HG02623 (cell line): ENCODE results near the gene TRMT44.
A peak's percentile ranks its signal among the peaks of the same experiment; 100 is the strongest.

Experiments
- ATAC-seq: cut with Tn5 transposase; IDR thresholded peaks from one replicate; pipeline ENCODE4 v1.9.1; 2021; ENCODE audit warnings: moderate library complexity; ENCODE audit not compliant: unreplicated experiment

Gene TRMT44, protein sequence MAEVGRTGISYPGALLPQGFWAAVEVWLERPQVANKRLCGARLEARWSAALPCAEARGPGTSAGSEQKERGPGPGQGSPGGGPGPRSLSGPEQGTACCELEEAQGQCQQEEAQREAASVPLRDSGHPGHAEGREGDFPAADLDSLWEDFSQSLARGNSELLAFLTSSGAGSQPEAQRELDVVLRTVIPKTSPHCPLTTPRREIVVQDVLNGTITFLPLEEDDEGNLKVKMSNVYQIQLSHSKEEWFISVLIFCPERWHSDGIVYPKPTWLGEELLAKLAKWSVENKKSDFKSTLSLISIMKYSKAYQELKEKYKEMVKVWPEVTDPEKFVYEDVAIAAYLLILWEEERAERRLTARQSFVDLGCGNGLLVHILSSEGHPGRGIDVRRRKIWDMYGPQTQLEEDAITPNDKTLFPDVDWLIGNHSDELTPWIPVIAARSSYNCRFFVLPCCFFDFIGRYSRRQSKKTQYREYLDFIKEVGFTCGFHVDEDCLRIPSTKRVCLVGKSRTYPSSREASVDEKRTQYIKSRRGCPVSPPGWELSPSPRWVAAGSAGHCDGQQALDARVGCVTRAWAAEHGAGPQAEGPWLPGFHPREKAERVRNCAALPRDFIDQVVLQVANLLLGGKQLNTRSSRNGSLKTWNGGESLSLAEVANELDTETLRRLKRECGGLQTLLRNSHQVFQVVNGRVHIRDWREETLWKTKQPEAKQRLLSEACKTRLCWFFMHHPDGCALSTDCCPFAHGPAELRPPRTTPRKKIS

DNA sequence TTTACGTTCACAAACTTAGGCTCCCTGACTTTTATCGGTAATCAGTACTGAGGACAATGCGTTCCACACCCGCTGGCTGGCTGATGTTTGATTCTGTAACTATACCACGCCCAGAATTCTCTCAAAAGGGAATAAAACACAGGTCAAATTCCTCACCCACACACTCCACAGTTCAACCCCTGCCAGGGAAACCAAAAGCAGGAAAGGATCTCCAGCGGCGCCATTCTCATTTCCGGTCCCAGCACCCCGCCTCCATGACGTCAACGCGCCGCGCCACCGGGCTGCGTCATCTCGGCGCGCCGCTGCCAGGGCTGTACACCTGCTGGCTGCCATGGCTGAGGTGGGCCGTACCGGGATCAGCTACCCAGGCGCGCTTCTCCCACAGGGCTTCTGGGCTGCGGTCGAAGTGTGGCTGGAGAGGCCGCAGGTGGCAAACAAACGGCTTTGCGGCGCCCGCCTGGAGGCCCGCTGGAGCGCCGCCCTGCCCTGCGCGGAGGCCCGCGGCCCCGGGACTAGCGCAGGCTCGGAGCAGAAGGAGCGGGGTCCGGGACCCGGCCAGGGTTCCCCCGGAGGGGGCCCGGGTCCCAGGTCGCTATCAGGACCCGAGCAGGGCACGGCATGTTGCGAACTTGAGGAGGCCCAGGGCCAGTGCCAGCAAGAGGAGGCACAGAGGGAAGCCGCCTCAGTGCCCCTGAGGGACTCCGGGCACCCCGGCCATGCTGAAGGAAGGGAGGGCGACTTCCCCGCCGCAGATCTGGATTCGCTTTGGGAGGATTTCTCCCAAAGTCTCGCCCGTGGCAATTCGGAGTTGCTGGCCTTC lies at the start of gene TRMT44, which contains the start of gene ACOX3:
TRMT44 (plus strand) TSS at position 286 of the 820 bp plus-strand sequence; CDS start at position 332, 46 bp downstream.
ACOX3 (minus strand) TSS at position 232 of the 820 bp plus-strand sequence. CDS start 24,202 bp downstream, outside the sequence.
- ATAC-seq, result peak; percentile 87

DNA sequence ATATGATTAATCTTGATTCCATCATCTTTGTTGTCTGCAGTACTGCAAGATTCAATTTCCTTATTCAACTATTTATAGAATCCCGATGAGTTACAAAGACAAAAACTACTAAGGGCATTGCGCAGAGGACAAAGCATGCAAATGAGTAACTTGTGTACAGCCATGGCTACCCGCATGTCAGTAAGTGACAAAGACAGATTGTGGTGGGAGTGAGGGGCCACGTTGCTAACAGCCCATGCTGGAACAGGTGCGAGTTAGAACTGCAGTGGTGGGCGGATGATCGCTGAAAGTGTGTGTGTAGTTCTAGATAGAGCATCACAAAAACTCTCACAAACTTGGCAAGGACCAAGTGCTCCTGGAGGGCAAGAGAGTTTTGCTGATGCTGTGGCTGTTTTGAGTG lies 49.5 kb upstream of the TRMT44 start:
- no peak for ATAC-seq

DNA sequence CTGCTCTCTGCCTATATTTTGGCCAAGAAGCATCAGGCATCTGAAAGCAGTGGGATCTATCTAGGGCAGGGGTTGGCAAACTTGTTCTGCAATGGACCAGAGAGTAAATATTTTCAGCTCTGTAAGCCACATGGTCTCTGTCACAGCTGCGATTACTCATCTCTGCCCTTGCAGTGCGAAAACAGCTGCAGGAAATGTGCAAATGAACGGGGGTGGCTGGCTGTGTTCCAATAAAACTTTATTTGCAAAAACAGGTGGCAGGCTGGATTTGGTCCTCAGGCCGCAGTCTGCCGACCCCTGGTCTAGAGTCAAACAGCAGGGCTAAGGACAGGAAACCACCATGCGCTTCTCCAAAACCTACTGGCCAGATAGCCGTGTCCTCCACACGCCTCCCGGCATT lies 48.6 kb upstream of the TRMT44 start:
- ATAC-seq, result peak; percentile 84

DNA sequence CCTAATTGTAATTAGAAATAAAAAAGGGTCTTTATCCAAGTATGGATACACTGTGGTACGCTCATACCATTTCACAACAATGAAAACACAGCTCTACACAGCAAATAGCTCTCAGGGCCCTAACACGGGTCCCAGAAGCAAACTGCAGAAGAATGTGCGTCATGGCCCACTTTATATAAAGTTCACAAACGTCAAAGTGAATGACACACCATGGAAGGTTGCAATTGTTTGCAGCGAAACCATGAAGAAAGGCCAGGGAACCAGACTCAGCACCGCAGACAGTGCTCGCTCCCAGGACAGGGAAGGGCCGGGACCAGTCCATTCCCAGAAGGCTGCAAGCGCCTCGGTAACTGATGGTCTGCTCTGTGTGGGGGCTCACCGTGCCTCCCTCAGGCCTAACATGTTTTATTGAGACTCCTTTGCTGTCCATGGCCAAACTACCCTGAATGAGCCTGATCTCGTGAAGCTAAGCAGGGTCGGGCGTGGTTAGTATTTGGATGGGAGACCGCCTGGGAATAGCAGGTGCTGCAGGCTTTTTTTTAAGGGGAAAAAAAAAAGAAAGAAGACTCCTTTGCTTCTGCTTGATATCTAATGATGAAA lies 47.9 kb upstream of the TRMT44 start:
- no peak for ATAC-seq

DNA sequence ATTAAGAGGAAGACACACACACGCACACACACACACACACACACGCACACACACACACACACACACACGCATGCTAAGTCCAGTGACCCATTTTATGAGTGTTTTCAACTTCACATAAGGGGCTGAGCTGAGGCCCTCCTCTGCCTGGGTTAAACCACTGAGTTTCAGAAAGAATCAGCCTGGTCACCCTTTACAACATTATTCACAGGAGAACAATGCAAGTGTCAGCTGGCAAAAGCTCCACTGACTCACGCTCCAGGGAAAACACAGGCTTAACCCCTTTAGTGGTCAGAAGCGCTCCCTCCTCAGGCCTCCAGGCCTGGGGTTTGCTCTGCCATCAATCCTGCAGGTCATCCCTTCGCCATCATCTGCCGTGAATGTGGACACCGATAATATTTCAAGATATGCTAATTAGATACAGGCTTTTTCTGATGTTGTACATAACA lies 47.0 kb upstream of the TRMT44 start:
- ATAC-seq, result no peak

DNA sequence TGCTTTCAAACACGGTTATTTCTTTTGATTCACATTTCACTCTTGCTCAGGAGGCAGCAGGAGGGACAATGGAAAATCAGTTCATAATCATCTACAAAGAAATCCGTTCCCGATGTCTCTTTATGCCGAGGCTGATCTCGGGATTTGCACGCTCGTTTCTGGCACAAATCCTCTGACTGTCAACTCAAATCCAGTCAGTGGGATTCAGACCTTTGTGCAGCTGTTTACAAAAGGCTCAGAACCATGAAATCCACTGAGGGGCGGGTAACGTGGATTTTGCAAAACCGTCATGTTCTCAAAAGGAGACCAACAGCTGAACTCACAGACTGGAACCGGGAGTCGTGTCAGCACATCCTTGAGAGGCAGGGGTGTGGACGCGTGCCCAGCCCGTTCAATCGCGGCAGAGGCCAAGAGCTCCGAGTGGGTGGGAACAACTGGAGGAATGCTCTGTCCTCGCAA lies 46.5 kb upstream of the TRMT44 start:
- no peak for ATAC-seq

DNA sequence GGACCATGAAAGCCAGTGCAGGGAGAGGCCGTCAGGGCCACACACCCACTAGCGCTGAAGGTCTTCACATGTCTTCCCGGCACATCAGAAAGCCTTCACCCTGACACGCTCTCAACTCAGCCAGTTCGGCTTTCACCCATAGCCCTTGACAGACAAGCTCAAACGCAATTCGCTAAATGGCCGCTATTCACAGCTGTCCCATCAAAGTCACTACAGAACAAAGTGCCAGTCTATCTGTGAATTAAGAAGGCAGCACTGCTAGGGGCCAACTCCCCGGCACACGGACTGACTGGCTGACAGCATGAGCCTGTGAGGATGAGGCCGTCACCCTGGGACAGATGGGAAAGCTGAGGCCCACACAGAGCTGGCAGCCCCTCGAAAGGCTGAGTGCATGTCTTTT lies 45.8 kb upstream of the TRMT44 start:
- no peak for ATAC-seq

DNA sequence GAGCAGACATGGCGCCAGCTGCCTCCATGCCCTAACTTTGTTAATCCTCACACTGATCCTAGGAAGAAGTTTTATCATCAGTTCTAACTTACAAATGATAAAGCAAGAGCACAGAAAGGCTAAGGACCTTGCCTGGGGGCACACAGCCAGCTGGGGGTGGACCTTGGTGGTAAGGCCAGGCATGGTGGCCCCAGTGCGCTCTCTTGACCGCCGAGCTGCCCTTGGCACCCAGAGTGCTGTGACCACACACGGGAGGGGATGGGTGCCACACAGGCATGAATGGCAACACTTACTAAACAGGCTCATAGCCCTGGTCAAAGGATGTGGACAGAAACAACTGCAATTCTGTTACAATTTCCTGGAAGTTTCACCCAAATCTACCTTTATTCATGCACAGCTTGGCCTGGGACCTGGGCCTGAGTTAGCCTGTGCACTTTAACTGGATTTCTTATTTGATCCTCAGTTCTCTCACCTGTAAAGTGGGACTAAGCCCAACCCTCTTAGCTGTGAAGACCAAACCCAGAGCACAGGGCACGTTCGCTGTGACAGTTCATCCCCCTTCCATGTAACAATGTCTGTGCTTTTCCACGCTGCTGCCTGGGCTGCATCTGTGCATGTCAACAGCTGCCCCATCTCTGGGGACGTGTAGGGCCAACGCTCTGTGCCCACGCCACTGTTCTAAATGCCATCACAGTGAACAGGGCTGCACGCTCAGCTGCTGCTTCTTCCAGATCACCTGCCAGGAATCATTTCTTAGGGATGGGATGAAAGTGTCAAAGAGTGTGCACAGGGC lies 44.9 kb upstream of the TRMT44 start:
- ATAC-seq, result no peak

DNA sequence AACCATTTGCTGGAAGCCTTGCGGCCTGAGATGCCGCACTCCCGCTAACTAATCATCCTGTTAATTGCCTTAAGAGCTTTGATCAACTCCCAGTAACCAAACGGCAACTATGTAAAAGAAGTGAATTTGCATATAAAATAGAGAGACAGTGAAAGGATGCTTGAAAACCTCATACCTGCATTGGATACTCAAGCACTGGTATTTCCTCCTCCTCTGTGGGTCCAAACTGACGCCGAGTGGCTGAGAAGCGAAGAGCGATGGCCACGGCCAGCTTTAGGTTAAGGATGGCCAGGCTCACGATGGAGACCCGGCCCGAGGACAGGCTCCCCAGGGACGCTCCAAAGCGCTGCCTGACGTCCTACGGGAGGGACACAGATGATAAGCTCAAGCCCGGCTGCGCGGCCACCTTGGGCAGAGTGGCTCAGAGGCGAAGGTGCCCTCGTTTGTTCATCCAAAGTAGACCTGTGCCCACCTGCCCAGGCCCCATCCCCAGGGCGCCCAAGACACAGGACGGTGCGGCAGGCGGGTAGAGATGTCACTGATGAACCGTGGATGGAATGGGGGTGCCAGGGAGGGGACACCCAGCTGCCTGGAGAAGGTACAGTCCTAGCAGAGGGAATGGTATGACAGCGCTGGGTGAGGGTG lies 43.7 kb upstream of the TRMT44 start:
- ATAC-seq, result no peak

DNA sequence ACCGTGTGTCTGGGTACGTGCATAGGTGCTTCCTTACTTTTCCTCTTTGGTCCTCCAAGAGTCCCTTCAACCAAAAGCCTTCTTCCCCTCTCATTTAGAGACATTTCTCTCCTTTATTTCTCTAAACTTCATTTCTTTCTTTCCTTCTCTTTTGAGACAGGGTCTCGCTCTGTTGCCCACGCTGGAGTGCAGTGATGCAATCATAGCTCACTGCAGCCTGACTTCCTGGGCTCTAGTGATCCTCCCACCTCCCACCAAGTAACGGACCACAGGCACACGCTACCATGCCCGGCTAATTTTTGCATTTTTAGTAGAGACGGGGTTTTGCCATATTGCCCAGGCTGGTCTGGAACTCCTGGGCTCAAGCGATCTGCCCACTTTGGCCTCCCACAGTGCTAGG lies 42.2 kb upstream of the TRMT44 start:
- no peak for ATAC-seq

DNA sequence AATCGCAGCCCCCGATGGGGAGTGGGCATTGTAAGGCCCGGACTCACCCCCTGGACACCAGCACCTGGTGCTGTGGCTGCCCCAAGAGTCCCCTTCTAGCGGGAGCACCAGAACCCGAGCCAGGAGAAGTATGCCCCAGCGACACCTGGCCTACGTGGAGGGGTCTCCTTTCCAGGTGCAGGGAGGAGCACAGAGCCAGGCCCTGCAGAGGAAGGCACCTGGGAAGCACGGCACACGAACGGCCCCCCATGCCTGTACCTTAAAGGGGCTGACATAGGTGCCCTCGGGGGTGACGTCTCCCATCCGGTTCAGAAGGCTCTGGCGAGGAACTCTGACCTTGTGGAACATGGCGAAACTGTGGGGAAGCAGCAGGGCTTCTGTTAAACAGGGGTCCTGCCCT lies 41.3 kb upstream of the TRMT44 start:
- no peak for ATAC-seq

DNA sequence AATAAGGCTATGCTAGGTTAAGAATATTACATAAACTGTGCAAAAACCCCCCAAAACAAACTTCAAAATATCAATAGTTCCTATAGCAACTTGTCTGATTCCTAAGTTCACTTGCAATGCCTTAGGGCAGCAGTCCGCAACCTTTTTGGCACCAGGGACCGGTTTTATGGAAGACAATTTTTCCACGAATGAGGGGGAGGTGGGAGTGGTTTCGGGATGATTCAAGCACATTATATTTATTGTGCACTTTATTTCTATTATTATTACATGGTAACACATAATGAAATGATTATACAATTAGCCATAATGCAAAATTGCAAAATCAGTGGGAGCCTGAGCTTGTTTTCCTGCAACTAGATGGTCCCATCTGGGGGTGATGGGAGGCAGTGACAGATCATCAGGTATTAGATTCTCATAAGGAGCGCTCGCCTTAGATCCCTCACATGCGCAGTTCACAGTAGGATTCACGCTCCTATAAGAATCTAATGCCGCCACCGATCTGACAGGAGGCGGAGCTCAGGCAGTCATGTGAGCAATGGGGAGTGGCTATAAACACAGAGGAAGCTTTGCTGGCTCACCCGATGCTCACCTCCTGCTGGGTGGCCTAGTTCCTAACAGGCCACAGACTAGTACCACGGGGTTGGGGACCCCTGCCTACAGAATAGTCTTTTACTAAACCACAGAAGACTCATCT lies 39.8 kb upstream of the TRMT44 start:
- no peak for ATAC-seq

DNA sequence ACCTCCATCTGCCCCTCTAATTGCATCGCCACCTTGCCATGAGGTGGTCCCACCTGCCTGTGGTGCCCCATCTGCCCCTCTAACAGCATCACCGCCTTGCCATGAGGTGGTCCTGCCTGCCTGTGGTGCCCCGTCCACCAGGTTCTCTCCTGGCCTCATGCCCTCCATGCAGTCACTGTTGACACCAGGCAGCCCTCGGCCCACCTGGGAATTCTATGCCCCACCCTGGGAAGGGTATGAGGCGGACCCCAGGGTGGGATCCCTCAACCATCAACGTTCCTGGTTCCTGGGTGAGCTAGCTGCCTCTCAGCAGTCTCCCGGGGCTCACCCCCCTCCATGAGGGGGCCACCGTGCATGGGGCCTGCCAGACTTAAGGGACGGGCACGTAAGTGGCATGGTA lies 38.9 kb upstream of the TRMT44 start:
- no peak for ATAC-seq

DNA sequence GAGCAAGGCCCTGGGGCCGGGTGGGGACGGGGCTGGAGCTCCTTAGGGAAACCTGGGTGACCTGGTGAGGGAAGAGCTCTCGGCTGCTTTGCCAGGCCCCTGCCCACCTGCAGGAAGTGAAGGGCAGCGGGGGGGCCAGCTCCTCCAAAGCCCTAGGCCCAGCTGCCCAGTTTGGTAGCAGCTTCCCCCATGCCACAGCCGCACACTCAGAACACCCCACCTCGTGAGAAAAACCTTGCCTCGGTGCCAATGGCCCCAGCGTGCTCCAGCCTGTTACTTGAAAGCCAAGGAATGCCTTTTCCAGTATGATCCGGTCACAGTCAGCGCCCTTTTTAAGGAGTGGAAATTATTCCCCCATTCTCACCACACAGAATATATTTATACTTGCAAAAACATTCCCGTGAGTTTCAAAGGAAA lies 38.4 kb upstream of the TRMT44 start:
- no peak for ATAC-seq

DNA sequence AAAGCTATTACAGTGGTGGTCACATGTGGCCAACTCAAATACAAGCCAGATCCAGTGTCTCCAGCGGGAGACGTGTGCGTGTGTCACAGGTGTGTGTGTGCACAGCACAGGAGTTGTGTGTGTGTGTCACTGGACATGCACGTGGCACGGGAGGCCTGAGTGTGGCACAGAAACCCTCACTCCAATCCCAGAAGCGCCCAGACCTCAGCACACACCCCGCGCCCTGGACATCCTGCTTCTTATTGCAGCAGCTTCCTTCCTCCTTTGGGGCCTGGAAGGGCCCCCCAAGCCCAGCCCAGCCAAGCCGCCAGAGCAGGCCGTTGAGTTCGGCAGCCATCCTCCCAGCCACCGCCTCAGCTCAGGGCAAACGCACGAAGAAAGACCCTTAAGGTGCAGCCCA lies 37.9 kb upstream of the TRMT44 start:
- no peak for ATAC-seq

DNA sequence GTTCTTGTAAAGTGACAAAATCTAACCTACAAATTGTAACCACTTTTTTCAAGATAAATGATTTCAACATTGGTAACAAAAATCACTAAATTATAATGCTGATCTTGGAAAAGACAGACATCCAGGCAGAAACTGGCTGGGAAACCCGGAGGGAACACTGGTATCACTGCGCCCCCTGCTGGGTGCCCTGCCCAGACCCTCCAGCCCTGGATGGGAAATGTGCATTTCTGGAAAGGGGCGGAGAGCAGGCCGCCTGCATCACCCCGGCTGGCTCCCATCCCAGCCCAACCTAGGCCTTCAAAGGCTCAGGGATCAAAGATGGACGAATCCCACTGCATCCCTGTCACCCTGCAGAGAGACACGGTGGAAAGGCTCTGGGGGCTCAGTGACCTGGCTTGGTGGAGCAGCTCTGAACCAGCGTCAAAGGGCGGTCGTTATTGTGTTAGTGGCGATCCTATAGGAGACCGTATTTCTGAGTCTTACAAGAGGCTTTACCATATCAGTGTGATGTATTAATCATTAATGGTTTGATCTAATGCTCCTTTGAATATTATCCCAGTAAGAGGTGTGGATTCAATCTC lies 37.3 kb upstream of the TRMT44 start:
- ATAC-seq, result no peak

DNA sequence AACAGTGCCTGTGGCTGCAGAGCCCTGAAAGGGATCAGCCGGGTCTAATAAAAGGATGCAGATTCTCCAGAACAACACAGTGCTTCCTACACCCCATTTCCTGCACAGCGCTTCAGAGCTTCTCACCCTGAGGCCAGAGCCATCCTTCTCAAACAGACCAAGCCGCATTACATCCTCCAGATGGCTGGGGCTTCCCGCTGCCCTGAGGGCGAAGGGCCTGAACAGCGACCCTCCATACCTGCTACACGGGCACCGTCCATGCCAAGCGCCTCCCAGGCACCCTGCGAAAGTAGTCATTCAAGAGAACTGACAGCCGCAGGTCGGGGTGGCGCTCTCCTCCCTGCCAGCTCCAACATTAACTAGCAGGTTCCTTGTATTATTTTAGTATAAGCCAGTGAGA lies 36.6 kb upstream of the TRMT44 start:
- ATAC-seq, result no peak

DNA sequence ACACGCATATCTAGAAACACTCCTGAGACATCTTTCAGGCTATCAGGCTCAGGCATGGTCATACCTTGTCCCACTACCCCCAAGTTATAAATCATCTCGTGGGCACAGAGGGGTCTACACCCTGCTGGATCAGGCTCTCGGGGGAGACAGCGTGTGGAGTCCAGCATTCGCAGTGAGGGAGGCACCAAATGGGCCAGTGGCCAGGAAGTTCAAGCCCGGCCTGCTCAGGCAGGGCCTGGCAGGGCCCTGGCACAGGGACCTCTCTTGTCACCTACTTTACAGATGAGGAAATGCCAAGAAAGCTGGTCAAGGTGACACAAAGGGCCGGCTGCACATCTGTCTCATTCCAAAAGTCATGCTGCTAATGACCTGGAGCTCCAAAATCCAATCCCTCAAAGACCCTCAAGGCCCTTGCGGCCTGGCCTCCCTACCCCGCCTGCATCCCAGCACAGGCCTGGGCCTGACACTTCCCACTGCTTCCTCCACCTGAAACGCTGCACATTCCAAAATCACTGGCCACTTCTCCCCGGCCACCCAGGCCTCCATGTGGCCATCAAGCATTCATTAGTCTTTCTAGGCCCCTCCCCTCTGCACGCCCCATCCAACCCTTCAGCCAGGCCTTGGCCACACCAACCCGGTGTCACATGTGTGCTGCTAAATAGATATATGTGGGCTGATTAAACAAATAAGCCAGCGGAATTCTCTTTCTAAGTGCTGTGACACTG lies 35.6 kb upstream of the TRMT44 start:
- ATAC-seq, result no peak
